ENCODE results near the gene LPP. TPM values are rescaled to one million over a fixed set of nuclear protein-coding genes. Genes with fewer than 3 reads are reported as not detected.

LPP gene
- total RNA-seq, 1 donor from 2014 or later: 222 TPM

DNA sequence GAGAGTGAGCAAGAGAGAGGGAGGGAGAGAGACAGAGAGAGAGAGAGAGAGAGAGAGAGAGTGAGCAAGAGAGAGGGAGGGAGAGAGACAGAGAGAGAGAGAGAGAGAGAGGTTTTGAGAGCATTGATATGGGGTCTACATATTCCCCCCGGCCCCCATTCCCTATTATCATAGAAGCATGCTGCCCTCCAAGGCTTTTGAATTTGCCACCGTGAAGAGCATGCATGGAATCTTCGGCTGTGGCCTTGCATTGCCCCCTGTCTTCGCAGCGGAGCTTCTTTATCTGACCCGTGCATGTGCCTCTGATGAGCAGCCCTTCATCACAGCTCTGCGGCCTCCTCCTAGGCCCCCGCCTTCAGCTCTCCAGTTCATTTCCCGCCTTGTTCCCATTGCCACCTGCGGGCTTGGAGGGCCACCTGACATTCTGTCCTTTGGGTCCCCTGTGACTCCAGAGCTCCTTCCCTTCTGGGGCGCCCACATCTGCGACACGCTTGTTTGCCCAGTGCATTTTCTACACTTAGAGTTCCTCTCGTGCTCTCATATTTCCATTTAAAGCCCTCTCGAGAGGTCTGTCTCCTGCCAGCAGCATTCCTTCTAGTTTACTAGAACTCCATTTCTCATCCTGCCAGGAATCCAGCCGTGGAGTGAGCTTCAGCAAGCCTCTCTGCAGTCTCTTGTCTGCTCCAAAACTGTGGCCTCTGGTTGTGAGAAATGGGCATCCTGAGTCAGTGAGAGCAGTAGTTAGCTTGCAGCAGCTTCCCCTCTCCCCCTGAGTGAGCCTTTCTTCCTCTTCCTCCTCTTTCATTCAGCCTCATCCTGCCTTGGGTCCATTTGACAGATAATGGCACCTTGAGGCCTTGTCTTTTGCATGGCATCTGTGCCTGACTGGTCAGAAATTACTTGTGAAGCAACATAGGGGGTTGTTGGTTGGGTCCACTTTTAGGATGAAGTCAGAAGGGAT, 25.3 kb downstream of the LPP start:
- peaks cover 94% of the 10 kb centered on the region for H4K20me1 ChIP-seq (ENCODE audit: insufficient read depth, low read length)
- no peak for FAIRE-seq
- H3K4me2 ChIP-seq (ENCODE audit: low read length): peak overlapping the region; percentile 1

DNA sequence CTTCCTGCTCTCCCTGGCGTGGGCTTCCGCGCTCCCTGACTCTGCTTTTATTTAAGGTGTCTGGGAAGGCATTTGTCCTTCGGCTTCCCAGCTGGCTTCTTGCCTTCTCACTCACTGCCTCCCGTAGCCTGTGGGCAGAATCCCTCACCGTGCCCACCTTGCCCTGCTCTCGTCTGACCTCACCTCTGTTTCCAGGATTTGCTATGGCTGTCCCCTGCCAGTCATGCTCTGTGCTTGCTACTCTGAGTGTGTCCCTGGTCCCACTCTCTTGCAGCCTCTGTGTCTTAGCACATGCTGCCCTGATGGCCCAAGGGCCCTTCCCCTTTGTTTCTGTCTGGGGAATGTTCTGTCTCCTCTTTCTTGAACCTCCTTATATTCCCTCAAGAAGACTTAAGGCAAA, 26.2 kb downstream of the LPP start:
- peaks cover 2% of the 10 kb centered on the region for H3K36me3 ChIP-seq (ENCODE audit: insufficient read depth, low read length)
- TF ChIP-seq, protein P1, sequence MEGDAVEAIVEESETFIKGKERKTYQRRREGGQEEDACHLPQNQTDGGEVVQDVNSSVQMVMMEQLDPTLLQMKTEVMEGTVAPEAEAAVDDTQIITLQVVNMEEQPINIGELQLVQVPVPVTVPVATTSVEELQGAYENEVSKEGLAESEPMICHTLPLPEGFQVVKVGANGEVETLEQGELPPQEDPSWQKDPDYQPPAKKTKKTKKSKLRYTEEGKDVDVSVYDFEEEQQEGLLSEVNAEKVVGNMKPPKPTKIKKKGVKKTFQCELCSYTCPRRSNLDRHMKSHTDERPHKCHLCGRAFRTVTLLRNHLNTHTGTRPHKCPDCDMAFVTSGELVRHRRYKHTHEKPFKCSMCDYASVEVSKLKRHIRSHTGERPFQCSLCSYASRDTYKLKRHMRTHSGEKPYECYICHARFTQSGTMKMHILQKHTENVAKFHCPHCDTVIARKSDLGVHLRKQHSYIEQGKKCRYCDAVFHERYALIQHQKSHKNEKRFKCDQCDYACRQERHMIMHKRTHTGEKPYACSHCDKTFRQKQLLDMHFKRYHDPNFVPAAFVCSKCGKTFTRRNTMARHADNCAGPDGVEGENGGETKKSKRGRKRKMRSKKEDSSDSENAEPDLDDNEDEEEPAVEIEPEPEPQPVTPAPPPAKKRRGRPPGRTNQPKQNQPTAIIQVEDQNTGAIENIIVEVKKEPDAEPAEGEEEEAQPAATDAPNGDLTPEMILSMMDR (IDR thresholded peaks at IDR 0.05; ENCODE audit: insufficient read depth, low read depth, low read length): no peak
- no peak for TF ChIP-seq EZH2 (IDR thresholded peaks at IDR 0.05; ENCODE audit: insufficient read depth, low read length)
- no peak overlapping the region for H3K4me3 ChIP-seq (ENCODE audit: insufficient read depth, low read depth, low read length)
- no peak overlapping the region for H3K27ac ChIP-seq (ENCODE audit: low read depth, low read length)
- H2AFZ ChIP-seq (ENCODE audit: low read depth, low read length): no peak overlapping the region
- H3K4me3 Mint-ChIP-seq (ENCODE audit: unreplicated experiment): no peak overlapping the region
- peaks cover 20% of the 10 kb centered on the region for H3K36me3 Mint-ChIP-seq (ENCODE audit: low read depth, unreplicated experiment)
- no peak for DNase-seq (ENCODE audit: low read depth)
- H3K4me1 Mint-ChIP-seq (ENCODE audit: low read depth, unreplicated experiment): peaks cover 22% of the 10 kb centered on the region
- no peaks in the 10 kb centered on the region for H3K9me3 ChIP-seq (ENCODE audit: insufficient read depth, low read depth, low read length)
- peak overlapping the region; percentile 50 for H3K27ac Mint-ChIP-seq (ENCODE audit: unreplicated experiment)
- H3K27me3 Mint-ChIP-seq (ENCODE audit: low read depth, unreplicated experiment): no peaks in the 10 kb centered on the region
- peaks cover 95% of the 10 kb centered on the region for H4K20me1 ChIP-seq (ENCODE audit: insufficient read depth, low read length)
- no peaks in the 10 kb centered on the region for H3K9me3 Mint-ChIP-seq (ENCODE audit: unreplicated experiment)
- no peak overlapping the region for H3K9ac ChIP-seq (ENCODE audit: low read length)
- FAIRE-seq: no peak
- H3K79me2 ChIP-seq (ENCODE audit: insufficient read depth, low read length): peaks cover 99% of the 10 kb centered on the region
- H3K27me3 ChIP-seq (ENCODE audit: insufficient read depth, low read length): no peaks in the 10 kb centered on the region
- peaks cover 10% of the 10 kb centered on the region for H3K4me1 ChIP-seq (ENCODE audit: insufficient read depth, low read length)
- H3K4me2 ChIP-seq (ENCODE audit: low read length): no peak overlapping the region

More for the DNA sequence above, 25.3 kb downstream of the LPP start:
- Histone ChIP-seq H3K4me1 (ENCODE audit: insufficient read depth, low read length) (peaks cover 10% of the 10 kb centered on the region), H3K36me3 (ENCODE audit: insufficient read depth, low read length) (peaks cover 2% of the 10 kb centered on the region), H3K4me3 (ENCODE audit: insufficient read depth, low read depth, low read length) (no peak overlapping the region), H3K9me3 (ENCODE audit: insufficient read depth, low read depth, low read length) (no peaks in the 10 kb centered on the region), H3K79me2 (ENCODE audit: insufficient read depth, low read length) (peaks cover 99% of the 10 kb centered on the region), H2AFZ (ENCODE audit: low read depth, low read length) (no peak overlapping the region), H3K27ac (ENCODE audit: low read depth, low read length) (no peak overlapping the region), H3K27me3 (ENCODE audit: insufficient read depth, low read length) (no peaks in the 10 kb centered on the region), H3K9ac (ENCODE audit: low read length) (no peak overlapping the region)
- Mint-ChIP-seq H3K4me3 (ENCODE audit: unreplicated experiment) (no peak overlapping the region), H3K27ac (ENCODE audit: unreplicated experiment) (peak overlapping the region; percentile 28), H3K27me3 (ENCODE audit: low read depth, unreplicated experiment) (no peaks in the 10 kb centered on the region), H3K4me1 (ENCODE audit: low read depth, unreplicated experiment) (peaks cover 21% of the 10 kb centered on the region), H3K9me3 (ENCODE audit: unreplicated experiment) (no peaks in the 10 kb centered on the region), H3K36me3 (ENCODE audit: low read depth, unreplicated experiment) (peaks cover 20% of the 10 kb centered on the region)
- DNase-seq (ENCODE audit: low read depth): peak; percentile 90
- TF ChIP-seq EZH2 (IDR thresholded peaks at IDR 0.05; ENCODE audit: insufficient read depth, low read length): no peak
- TF ChIP-seq, protein P1 (IDR thresholded peaks at IDR 0.05; ENCODE audit: insufficient read depth, low read depth, low read length): no peak

DNA sequence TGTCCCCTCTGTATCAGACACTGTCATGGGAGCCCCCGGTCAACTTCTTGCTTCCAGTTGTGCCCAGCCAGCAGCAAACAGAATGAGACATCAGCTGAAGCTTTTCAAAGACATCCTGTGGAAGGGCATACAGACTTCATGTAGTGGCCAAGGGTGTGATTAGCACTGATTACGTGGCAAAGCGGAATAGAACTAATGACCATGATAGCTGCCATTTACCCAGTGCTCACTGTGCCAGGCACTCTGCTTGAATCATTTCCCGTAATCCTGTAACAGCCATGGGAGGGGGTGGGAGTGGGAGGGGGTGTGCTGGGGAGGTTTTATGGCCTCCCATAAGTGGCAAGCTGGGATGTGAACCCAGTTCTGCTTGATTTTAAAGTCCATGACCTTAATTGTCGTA, 29.5 kb downstream of the LPP start:
- H3K4me3 Mint-ChIP-seq (ENCODE audit: unreplicated experiment): no peak overlapping the region
- peaks cover 41% of the 10 kb centered on the region for H3K4me1 Mint-ChIP-seq (ENCODE audit: low read depth, unreplicated experiment)
- FAIRE-seq (no peak), DNase-seq (ENCODE audit: low read depth) (no peak)
- H3K4me3 ChIP-seq (ENCODE audit: insufficient read depth, low read depth, low read length): no peak overlapping the region
- peaks cover 99% of the 10 kb centered on the region for H3K79me2 ChIP-seq (ENCODE audit: insufficient read depth, low read length)
- H4K20me1 ChIP-seq (ENCODE audit: insufficient read depth, low read length): peaks cover 90% of the 10 kb centered on the region
- H3K36me3 ChIP-seq (ENCODE audit: insufficient read depth, low read length): peaks cover 2% of the 10 kb centered on the region
- H3K9me3 Mint-ChIP-seq (ENCODE audit: unreplicated experiment): no peaks in the 10 kb centered on the region
- H3K27me3 Mint-ChIP-seq (ENCODE audit: low read depth, unreplicated experiment): no peaks in the 10 kb centered on the region
- H2AFZ ChIP-seq (ENCODE audit: low read depth, low read length): no peak overlapping the region
- no peak overlapping the region for H3K9ac ChIP-seq (ENCODE audit: low read length)
- peaks cover 8% of the 10 kb centered on the region for H3K36me3 Mint-ChIP-seq (ENCODE audit: low read depth, unreplicated experiment)
- H3K4me2 ChIP-seq (ENCODE audit: low read length): no peak overlapping the region
- H3K27ac ChIP-seq (ENCODE audit: low read depth, low read length): no peak overlapping the region
- H3K9me3 ChIP-seq (ENCODE audit: insufficient read depth, low read depth, low read length): no peaks in the 10 kb centered on the region
- H3K27me3 ChIP-seq (ENCODE audit: insufficient read depth, low read length): no peaks in the 10 kb centered on the region
- peaks cover 19% of the 10 kb centered on the region for H3K4me1 ChIP-seq (ENCODE audit: insufficient read depth, low read length)
- no peak overlapping the region for H3K27ac Mint-ChIP-seq (ENCODE audit: unreplicated experiment)
- no peak for TF ChIP-seq EZH2 (IDR thresholded peaks at IDR 0.05; ENCODE audit: insufficient read depth, low read length)
- TF ChIP-seq, protein P1 (IDR thresholded peaks at IDR 0.05; ENCODE audit: insufficient read depth, low read depth, low read length): no peak
